SK-N-SH (cell line): ENCODE results near the gene MTCL1. TPM values are rescaled to one million over a fixed set of nuclear protein-coding genes. Genes with fewer than 3 reads are reported as not detected.

ENCODE experiments used
- CTCF ChIA-PET: fragments of 300-600, 350-600 bp; formaldehyde crosslinking; extraction: SDS; loops from one replicate; lab custom pipeline; 2021; lab: Yijun Ruan, JAX
- POLR2A ChIA-PET: fragments of 350-600 bp; sonication (Branson Sonifier 250); formaldehyde crosslinking; extraction: SDS; loops from one replicate; lab custom pipeline; 2020; ENCODE audit warnings: antibody characterized with exemption, inconsistent platforms; lab: Yijun Ruan, JAX
- DNase-seq: peaks from one replicate; pipeline ENCODE4 v3.0.0; 2012
- H2AFZ ChIP-seq: fragments of 200-600 bp; sonication (generic); 2 replicates; pipeline ENCODE4 v1.8.1; 2016; ENCODE audit warnings: antibody characterized with exemption, mild to moderate bottlenecking, low read depth
- H3F3A ChIP-seq: fragments of 200-600 bp; sonication (generic); replicated peaks from 2 replicates; pipeline ENCODE3; 2016; ENCODE audit warnings: antibody characterized with exemption, mild to moderate bottlenecking; ENCODE audit not compliant: insufficient read depth
- H3K27ac ChIP-seq, 2 experiments: fragments of 200-500 bp in 1 of 2; fragments of 200-600 bp in 1 of 2; sonication (Bioruptor generic) in 1 of 2; sonication (generic), shearing (Covaris generic) in 1 of 2; 2 replicates each; pipeline versions ENCODE4 v1.5.1 to v1.6.1; 2014 to 2016; ENCODE audit warnings: low read depth in 2 of 2, inconsistent platforms in 1 of 2, low read length in 1 of 2, mild to moderate bottlenecking in 1 of 2, mixed read lengths in 1 of 2
- H3K27me3 ChIP-seq: fragments of 200-600 bp; sonication (generic), shearing (Covaris generic); 2 replicates; pipeline ENCODE4 v1.6.1; 2016; ENCODE audit warnings: mixed run types; ENCODE audit not compliant: insufficient read depth
- H3K36me3 ChIP-seq, 2 experiments: fragments of 200-500 bp in 1 of 2; fragments of 200-600 bp in 1 of 2; sonication (Bioruptor generic) in 1 of 2; sonication (generic) in 1 of 2; replicated peaks in 1 of 2; 2 replicates each; pipeline versions ENCODE3 to v1.5.1; 2014 to 2016; ENCODE audit warnings: low read length in 1 of 2, mild to moderate bottlenecking in 1 of 2; ENCODE audit not compliant: insufficient read depth in 2 of 2, control insufficient read depth in 1 of 2
- H3K4me1 ChIP-seq, 2 experiments: fragments of 200-500 bp in 1 of 2; fragments of 200-600 bp in 1 of 2; sonication (Bioruptor generic) in 1 of 2; sonication (generic), shearing (Covaris generic) in 1 of 2; 2 replicates each; pipeline versions ENCODE4 v1.5.1 to v1.6.1; 2014 to 2016; ENCODE audit warnings: low read depth in 1 of 2, low read length in 1 of 2, mixed run types in 1 of 2; ENCODE audit not compliant: insufficient read depth in 2 of 2, control insufficient read depth in 1 of 2
- H3K4me2 ChIP-seq: fragments of 200-600 bp; sonication (generic), shearing (Covaris generic); 2 replicates; pipeline ENCODE4 v1.6.1; 2017; ENCODE audit warnings: mixed run types
- H3K4me3 ChIP-seq, 2 experiments: fragments of 200-500 bp in 1 of 2; fragments of 200-600 bp in 1 of 2; sonication (Bioruptor generic) in 1 of 2; sonication (generic), shearing (Covaris generic) in 1 of 2; 2 replicates each; pipeline versions ENCODE4 v1.5.1 to v1.8.1; 2014 to 2016; ENCODE audit warnings: low read depth in 2 of 2, inconsistent platforms in 1 of 2, low read length in 1 of 2, mild to moderate bottlenecking in 1 of 2, mixed read lengths in 1 of 2, moderate library complexity in 1 of 2
- H3K79me2 ChIP-seq: fragments of 200-600 bp; sonication (generic); 2 replicates; pipeline ENCODE4 v1.8.1; 2017; ENCODE audit warnings: mild to moderate bottlenecking; ENCODE audit not compliant: insufficient read depth
- H3K9ac ChIP-seq: fragments of 200-600 bp; sonication (generic); 2 replicates; pipeline ENCODE4 v1.6.1; 2017; ENCODE audit warnings: mixed run types
- H3K9me2 ChIP-seq: fragments of 200-600 bp; sonication (generic); 2 replicates; pipeline ENCODE4 v1.6.1; 2017; ENCODE audit warnings: mixed run types
- H3K9me3 ChIP-seq: fragments of 200-600 bp; sonication (generic); 2 replicates; pipeline ENCODE4 v1.6.1; 2017; ENCODE audit warnings: mixed run types, mild to moderate bottlenecking, moderate library complexity
- H4K20me1 ChIP-seq: fragments of 200-600 bp; sonication (generic); 2 replicates; pipeline ENCODE4 v1.6.1; 2017; ENCODE audit warnings: mild to moderate bottlenecking, mixed run types; ENCODE audit not compliant: insufficient read depth
- ELF1 ChIP-seq: IDR thresholded peaks from 2 replicates; pipeline ENCODE4 v1.4.0; 2012
- EZH2phosphoT487 ChIP-seq: fragments of 200-600 bp; sonication (generic); IDR thresholded peaks from 2 replicates; pipeline ENCODE4 v1.6.1; 2017; ENCODE audit warnings: low read depth, mixed run types, mild to moderate bottlenecking, antibody characterized with exemption, moderate library complexity, borderline replicate concordance
- GABPA ChIP-seq: IDR thresholded peaks from 2 replicates; pipeline ENCODE4 v1.4.0; 2012; ENCODE audit warnings: low read depth, mild to moderate bottlenecking
- MAX ChIP-seq: IDR thresholded peaks from 2 replicates; pipeline ENCODE4 v1.4.0; 2012; ENCODE audit warnings: low read depth
- NRF1 ChIP-seq: IDR thresholded peaks from 2 replicates; pipeline ENCODE4 v1.6.1; 2012; ENCODE audit warnings: low read depth, mild to moderate bottlenecking, low read length
- PBX3 ChIP-seq: IDR thresholded peaks from 2 replicates; pipeline ENCODE4; 2012
- RFX5 ChIP-seq: IDR thresholded peaks from 2 replicates; pipeline ENCODE4 v1.6.1; 2012; ENCODE audit warnings: mild to moderate bottlenecking, improper control_type of control experiment, low read length
- SIN3A ChIP-seq: IDR thresholded peaks from 2 replicates; pipeline ENCODE4 v1.6.1; 2012; ENCODE audit warnings: low read depth, mild to moderate bottlenecking, low read length, moderate library complexity, borderline replicate concordance
- TAF1 ChIP-seq: IDR thresholded peaks from 2 replicates; pipeline ENCODE4 v1.6.1; 2012; ENCODE audit warnings: low read depth, mild to moderate bottlenecking, low read length, moderate library complexity, borderline replicate concordance
- TCF12 ChIP-seq: IDR thresholded peaks from 2 replicates; pipeline ENCODE4 v1.4.0; 2012
- WGBS: methylation state at CpG from one replicate; pipeline ENCODE4 v1.1.6; 2017; ENCODE audit warnings: low lambda C conversion rate; 5-methylcytosine and 5-hydroxymethylcytosine counted together
- polyA plus RNA-seq, 3 experiments: library from polyadenylated mRNA; depleted of rRNA; stranded (reverse); fragments of >200 nt; gene quantifications; 2 replicates each; pipeline ENCODE4 v1.2.3, GENCODE V29; 2012

Gene MTCL1
- polyA plus RNA-seq, 1 of the 3 experiments (the other 2 are of a cell fraction): 33.5 TPM

GRCh38 chr18:8868276-8868675, 162.9 kb downstream of the MTCL1 start:
- Histone ChIP-seq H3K9me3 (no peaks in the 10 kb centered on the region), H3K27me3 (no peaks in the 10 kb centered on the region), H2AFZ (no peak overlapping the region), H3K4me2 (no peak overlapping the region), H3F3A (no peaks in the 10 kb centered on the region), H3K4me3 (no peak overlapping the region), H3K9ac (no peak overlapping the region), H3K27ac (no peak overlapping the region), H3K9me2 (no peaks in the 10 kb centered on the region), H3K36me3 (no peaks in the 10 kb centered on the region), H3K4me1 (no peaks in the 10 kb centered on the region), H3K79me2 (no peaks in the 10 kb centered on the region), H4K20me1 (no peaks in the 10 kb centered on the region)
- CTCF ChIA-PET: no interaction called here
- no peak for DNase-seq
- POLR2A ChIA-PET: no interaction called here
- TF ChIP-seq NRF1 (no peak), GABPA (no peak), TCF12 (no peak), RFX5 (no peak), TAF1 (no peak), PBX3 (no peak), SIN3A (no peak), MAX (no peak), ELF1 (no peak)
- WGBS: 57% methylated on average over 1 of the region's 4 CpGs

- CTCF ChIA-PET: no interaction called here
- Histone ChIP-seq H3K9me3 (no peaks in the 10 kb centered on the region), H3K27ac (no peak overlapping the region), H3K9me2 (no peaks in the 10 kb centered on the region), H4K20me1 (no peaks in the 10 kb centered on the region), H3K4me1 (no peaks in the 10 kb centered on the region), H3K9ac (no peak overlapping the region), H3K4me2 (no peak overlapping the region), H2AFZ (no peak overlapping the region), H3K4me3 (no peak overlapping the region), H3K79me2 (no peaks in the 10 kb centered on the region), H3F3A (no peaks in the 10 kb centered on the region), H3K36me3 (no peaks in the 10 kb centered on the region), H3K27me3 (no peaks in the 10 kb centered on the region)
- TF ChIP-seq EZH2phosphoT487: no peak
- DNase-seq: no peak
- POLR2A ChIA-PET: no interaction called here
- 83% methylated on average over 2 of the region's 2 CpGs for WGBS
These were observed 163.5 kb downstream of the MTCL1 start for GRCh38 chr18:8868779-8869415.

GRCh38 chr18:8869696-8870095, 164.3 kb downstream of the MTCL1 start:
- no peaks in the 10 kb centered on the region for H3K9me2 ChIP-seq
- CTCF ChIA-PET: interaction anchor here (1.3 kb wide), 1 partner anchor 31 kb away, joined by 3 read pairs; no protein-coding TSS in a partner anchor
- no peaks in the 10 kb centered on the region for H3K27me3 ChIP-seq
- no peak overlapping the region for H3K9ac ChIP-seq
- no peak overlapping the region for H2AFZ ChIP-seq
- H3F3A ChIP-seq: no peaks in the 10 kb centered on the region
- WGBS: 67% methylated on average over 5 of the region's 5 CpGs
- DNase-seq: no peak
- no peak for TF ChIP-seq GABPA
- TF ChIP-seq TAF1: no peak
- TF ChIP-seq, all 33 proteins: peak for 0
- Histone ChIP-seq H3K9me3 (no peaks in the 10 kb centered on the region), H3K4me2 (no peak overlapping the region), H4K20me1 (no peaks in the 10 kb centered on the region), H3K4me1 (no peaks in the 10 kb centered on the region), H3K36me3 (no peaks in the 10 kb centered on the region), H3K4me3 (no peak overlapping the region), H3K79me2 (no peaks in the 10 kb centered on the region), H3K27ac (no peak overlapping the region)
- POLR2A ChIA-PET: no interaction called here
